Measurements from ENCODE around the gene MPHOSPH6. TPM values are rescaled to one million over a fixed set of nuclear protein-coding genes. Genes with fewer than 3 reads are reported as not detected.

MPHOSPH6 gene
- 42.6 and 57.1 TPM in 2 replicates for total RNA-seq

GRCh38 chr16:82169861-82170845 lies at the start of gene MPHOSPH6:
TSS of gene MPHOSPH6 (minus strand) at chr16:82170224. CDS start at chr16:82170175, 49 bp downstream.

Other genes with a start within 250 kb of the MPHOSPH6 start
- gene SDR42E1, start 158.8 kb downstream of the MPHOSPH6 start, total RNA-seq, result under 0.01 and 0.46 TPM in 2 replicates
- 1.9 and 4.4 TPM in 2 replicates for gene HSD17B2, start 135.0 kb downstream of the MPHOSPH6 start, total RNA-seq